Measurements from ENCODE around the gene ATPAF2. TPM values are rescaled to one million over a fixed set of nuclear protein-coding genes. Genes with fewer than 3 reads are reported as not detected.
A peak's percentile ranks its signal among the peaks of the same experiment; 100 is the strongest.
"Not testable (repeated sequence)": the region's sequence is repeated elsewhere in the genome, so short reads cannot be mapped to it uniquely, and the experiment has no call there.

Gene ATPAF2
- total RNA-seq, 2 donors from 2014 or later, result 12.1 to 18.3 TPM

- DNase-seq (ENCODE audit: low spot score), result no peak
- intact Hi-C loops (cut with DNase I), result no loop called here
These were observed 21.0 kb downstream of the ATPAF2 start for GRCh38 chr17:18017958-18018357.

- intact Hi-C loops (cut with DNase I), result no loop called here
- no peak for DNase-seq (ENCODE audit: low spot score)
These were observed 22.5 kb downstream of the ATPAF2 start for GRCh38 chr17:18016426-18016825.

- intact Hi-C loops (cut with DNase I), result no loop called here
- no peak for DNase-seq (ENCODE audit: low spot score)
These were observed 23.4 kb downstream of the ATPAF2 start for GRCh38 chr17:18015593-18015992.

- intact Hi-C loops (cut with DNase I), result no loop called here
- peak; percentile 55 for DNase-seq (ENCODE audit: low spot score)
These were observed 25.0 kb downstream of the ATPAF2 start for GRCh38 chr17:18014006-18014405.

GRCh38 chr17:18011286-18011685 is 27.7 kb downstream of the ATPAF2 start:
- intact Hi-C loops (cut with DNase I), result no loop called here
- DNase-seq (ENCODE audit: low spot score), result peak; percentile 64

GRCh38 chr17:18009609-18010420 is 29.2 kb downstream of the ATPAF2 start:
- intact Hi-C loops (cut with DNase I), result no loop called here
- DNase-seq (ENCODE audit: low spot score), result no peak

GRCh38 chr17:18008496-18009268 is 30.3 kb downstream of the ATPAF2 start:
- intact Hi-C loops (cut with DNase I), result no loop called here
- no peak for DNase-seq (ENCODE audit: low spot score)

GRCh38 chr17:18006495-18007239 is 32.3 kb downstream of the ATPAF2 start:
- no peak for DNase-seq (ENCODE audit: low spot score)
- intact Hi-C loops (cut with DNase I), result no loop called here

GRCh38 chr17:18005496-18005895 is 33.5 kb downstream of the ATPAF2 start:
- intact Hi-C loops (cut with DNase I), result no loop called here
- DNase-seq (ENCODE audit: low spot score), result no peak

- intact Hi-C loops (cut with DNase I), result no loop called here
- no peak for DNase-seq (ENCODE audit: low spot score)
These were observed 34.1 kb downstream of the ATPAF2 start for GRCh38 chr17:18004884-18005305.

- intact Hi-C loops (cut with DNase I), result no loop called here
- no peak for DNase-seq (ENCODE audit: low spot score)
These were observed 34.6 kb downstream of the ATPAF2 start for GRCh38 chr17:18004345-18004744.

- DNase-seq (ENCODE audit: low spot score), result no peak
These were observed 36.8 kb downstream of the ATPAF2 start for GRCh38 chr17:18002171-18002570.

GRCh38 chr17:18000030-18000408 is 38.9 kb downstream of the ATPAF2 start:
- intact Hi-C loops (cut with DNase I), result no loop called here
- no peak for DNase-seq (ENCODE audit: low spot score)

More at GRCh38 chr17:18002171-18002570, 36.8 kb downstream of the ATPAF2 start:
- intact Hi-C loops (cut with DNase I), result no loop called here

- intact Hi-C loops (cut with DNase I), result no loop called here
- no peak for DNase-seq (ENCODE audit: low spot score)
These were observed 39.5 kb downstream of the ATPAF2 start for GRCh38 chr17:17999364-18000029.

- no peak for DNase-seq (ENCODE audit: low spot score)
- intact Hi-C loops (cut with DNase I), result no loop called here
These were observed 40.0 kb downstream of the ATPAF2 start for GRCh38 chr17:17998934-17999333.

- intact Hi-C loops (cut with DNase I); DNase-seq (ENCODE audit: low spot score): not testable (repeated sequence)
These were observed 43.1 kb downstream of the ATPAF2 start for GRCh38 chr17:17995887-17996286.

GRCh38 chr17:17994271-17995069 is 44.5 kb downstream of the ATPAF2 start:
- peak; percentile 69 for DNase-seq (ENCODE audit: low spot score)
- intact Hi-C loops (cut with DNase I), result no loop called here

GRCh38 chr17:17993852-17994251 is 45.1 kb downstream of the ATPAF2 start:
- intact Hi-C loops (cut with DNase I), result no loop called here
- DNase-seq (ENCODE audit: low spot score), result no peak

- peak; percentile 29 for DNase-seq (ENCODE audit: low spot score)
- intact Hi-C loops (cut with DNase I), result no loop called here
These were observed 45.6 kb downstream of the ATPAF2 start for GRCh38 chr17:17993366-17993765.

Measured in posterior vena cava (tissue), 2 donors.